Occipital lobe (tissue), 2 donors: ENCODE measurements around the gene DUSP2. TPM values are rescaled to one million over a fixed set of nuclear protein-coding genes. Genes with fewer than 3 reads are reported as not detected.

Experiments used
- DNase-seq: peaks from one replicate; lab custom pipeline; 2025; lab: John Stamatoyannopoulos, UW
- total RNA-seq: library from RNA; depleted of rRNA; stranded (reverse); fragments of >200 nt; gene quantifications from one replicate; pipeline ENCODE4 v1.2.3, GENCODE V29; 2014

The DUSP2 gene
- total RNA-seq: 7.3 TPM

DNA sequence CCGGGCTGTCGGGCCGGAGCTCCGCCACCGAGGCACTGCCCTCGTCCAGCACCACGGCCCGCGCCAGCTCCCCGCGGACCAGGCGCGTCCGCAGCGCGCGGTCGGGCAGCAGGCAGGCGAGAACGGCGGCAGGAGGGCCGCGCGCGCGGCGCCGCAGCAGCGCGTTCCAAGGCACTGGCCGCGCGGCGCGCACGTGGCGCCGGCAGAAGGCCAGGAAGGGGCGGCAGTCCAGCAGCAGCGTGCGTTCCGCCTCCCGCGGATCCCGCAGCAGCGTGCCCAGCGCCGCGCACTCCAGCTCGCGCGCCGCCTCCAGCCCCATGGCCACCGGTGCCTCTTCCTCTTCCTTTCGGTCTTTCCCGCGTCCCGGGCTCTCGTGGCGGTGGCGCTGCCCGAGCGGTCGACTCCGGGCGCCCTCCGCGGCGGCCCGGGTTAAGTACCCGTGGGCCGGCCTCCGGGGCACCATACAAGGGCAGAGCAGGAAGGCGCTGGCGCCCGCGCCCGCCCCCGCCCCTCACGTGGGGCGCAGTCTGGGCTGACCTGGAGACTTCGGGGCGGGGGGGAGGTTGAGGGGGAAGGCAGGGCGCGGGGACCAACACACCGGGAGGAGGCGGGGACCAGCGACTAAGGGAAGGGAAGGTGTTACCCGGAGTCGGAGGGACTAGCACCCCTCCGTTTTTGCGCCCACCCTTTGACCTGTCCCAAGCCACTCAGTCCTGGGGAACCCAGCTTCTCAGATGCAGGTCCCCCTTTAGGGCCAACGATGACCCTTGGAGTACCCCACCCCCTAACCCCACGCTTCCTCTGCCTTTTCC is at the start of gene DUSP2:
Gene DUSP2 (minus strand): TSS at position 405 of the 812 bp plus-strand sequence. CDS start 86 bp downstream, at position 319.
- DNase-seq: peak; percentile 53

- no peak for DNase-seq
Measured at GRCh38 chr2:96191937-96192670, 46.9 kb upstream of the DUSP2 start.

- DNase-seq: no peak
Measured at GRCh38 chr2:96188821-96189526, 43.7 kb upstream of the DUSP2 start.

GRCh38 chr2:96186562-96186961 is 41.3 kb upstream of the DUSP2 start:
- no peak for DNase-seq

DNA sequence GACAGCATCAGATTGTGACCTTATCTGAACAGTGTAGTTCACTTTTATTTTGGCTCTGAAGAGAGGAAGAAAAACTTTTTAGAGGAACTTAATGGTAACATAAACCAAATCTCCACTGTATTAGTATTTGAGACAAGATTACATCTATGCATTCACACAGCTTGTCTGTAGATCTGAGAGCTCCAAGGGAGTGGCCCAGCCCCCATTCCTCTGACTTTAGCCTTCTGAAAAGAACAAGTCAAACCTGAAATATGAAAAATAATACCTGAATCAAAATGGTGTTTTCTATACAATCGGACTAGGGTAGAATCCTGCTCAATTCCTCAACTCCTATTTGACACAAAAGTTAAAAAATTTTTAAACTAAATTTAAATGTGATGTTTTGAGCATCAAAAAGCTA is 40.3 kb upstream of the DUSP2 start:
- DNase-seq: no peak

GRCh38 chr2:96184989-96185388 is 39.7 kb upstream of the DUSP2 start:
- no peak for DNase-seq

- no peak for DNase-seq
Measured at GRCh38 chr2:96184188-96184587, 38.9 kb upstream of the DUSP2 start.

- no peak for DNase-seq
Measured at GRCh38 chr2:96181529-96181928, 36.3 kb upstream of the DUSP2 start.

DNA sequence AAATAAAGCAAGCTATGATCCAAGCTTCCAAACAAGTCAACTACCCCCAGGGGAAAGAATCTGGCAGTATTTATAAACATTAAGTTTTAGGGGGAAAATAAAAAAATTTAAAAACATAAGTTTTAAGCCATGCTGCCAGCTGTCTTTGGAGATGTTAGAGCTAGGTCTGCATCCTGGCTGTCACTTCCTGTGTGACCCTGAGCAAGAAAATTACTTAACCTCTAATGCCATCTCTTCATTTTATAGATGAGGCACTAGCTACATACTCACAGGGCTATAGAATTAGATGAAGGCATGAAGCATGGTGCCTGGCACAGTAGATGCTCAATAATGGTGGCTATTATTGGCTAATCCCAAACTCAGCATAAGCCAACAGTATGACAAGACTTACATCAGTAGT is 35.3 kb upstream of the DUSP2 start:
- DNase-seq: no peak

GRCh38 chr2:96180002-96180401 is 34.8 kb upstream of the DUSP2 start:
- DNase-seq: no peak

GRCh38 chr2:96176661-96177060 is 31.4 kb upstream of the DUSP2 start:
- DNase-seq: no peak

GRCh38 chr2:96175951-96176350 is 30.7 kb upstream of the DUSP2 start:
- DNase-seq: no peak

DNA sequence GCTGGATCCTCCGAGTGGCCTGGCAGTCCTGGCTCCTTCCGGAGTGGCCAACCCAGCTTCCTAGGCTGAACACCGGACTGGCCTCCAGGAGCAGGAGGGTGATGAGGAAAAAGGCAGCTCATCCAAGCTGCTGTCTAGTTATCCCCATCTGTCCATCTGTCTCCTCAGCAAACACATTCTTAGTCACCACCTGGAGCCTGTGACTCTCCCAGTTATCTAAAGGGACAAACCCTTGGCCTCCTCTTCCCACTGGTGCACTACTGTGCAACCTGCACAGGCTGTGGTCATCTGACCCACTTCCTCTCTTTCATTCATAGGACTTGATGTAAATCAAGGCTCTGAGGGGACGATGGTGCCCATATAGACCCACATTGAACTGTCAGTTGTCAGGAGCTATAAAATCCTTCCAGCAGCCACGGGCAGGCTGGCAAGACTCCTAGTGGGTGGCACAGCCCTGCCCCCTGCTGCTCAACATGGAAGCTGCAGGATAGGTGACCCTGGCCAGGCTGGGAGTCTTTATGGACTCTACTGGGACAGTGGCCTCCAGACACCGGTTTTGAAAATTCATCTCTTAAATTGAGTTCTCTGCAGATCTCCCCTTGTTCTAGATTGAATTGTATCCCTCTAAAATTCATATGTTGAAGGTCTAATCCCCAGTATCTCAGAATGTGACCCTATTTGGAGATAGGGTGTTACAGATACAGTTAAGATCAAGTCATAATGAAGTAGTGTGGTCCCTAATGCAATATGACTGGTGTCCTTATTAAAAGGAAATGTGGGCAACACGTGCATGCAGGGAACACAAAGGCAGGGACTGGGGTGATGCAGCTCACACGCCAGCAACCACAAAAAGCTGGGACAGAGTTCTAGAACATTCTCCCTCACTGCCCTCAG is 29.3 kb upstream of the DUSP2 start:
- peak; percentile 54 for DNase-seq

DNA sequence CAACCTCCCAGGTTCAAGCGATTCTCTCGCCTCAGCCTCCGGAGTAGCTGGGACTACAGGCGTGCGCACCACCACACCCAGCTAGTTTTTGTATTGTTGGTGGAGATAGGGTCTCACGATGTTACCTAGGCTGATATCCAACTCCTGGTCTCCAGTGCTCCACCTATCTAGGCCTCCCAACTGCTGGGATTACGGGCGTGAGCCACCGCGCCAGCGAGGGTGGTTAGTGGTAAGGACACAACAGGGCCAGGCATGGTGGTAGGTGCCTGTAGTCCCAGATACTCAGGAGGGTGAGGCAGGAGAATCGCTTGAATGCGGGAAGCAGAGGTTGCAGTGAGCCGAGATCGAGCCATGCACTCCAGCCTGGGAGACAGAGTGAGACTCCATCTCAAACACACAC is 26.6 kb upstream of the DUSP2 start:
- DNase-seq: no peak

DNA sequence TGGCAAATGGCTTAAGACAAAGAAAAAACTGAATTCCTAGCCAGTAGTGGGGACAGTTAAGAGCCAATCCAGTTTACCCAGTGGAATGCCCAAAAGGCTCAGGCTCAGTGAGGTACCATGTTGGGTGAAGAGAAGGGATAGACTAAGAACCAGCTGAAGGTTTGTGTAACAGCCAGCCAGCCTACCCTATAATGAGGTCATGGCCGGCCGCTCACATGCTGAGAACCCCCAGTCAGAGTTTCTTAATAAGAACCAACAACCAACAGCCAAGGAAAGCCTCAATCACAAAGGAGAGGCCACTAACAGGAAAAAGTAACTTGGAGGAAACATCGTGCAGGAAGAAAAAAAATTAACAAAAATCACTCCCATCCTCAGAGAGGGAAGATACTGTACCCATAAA is 25.4 kb upstream of the DUSP2 start:
- DNase-seq: no peak

DNA sequence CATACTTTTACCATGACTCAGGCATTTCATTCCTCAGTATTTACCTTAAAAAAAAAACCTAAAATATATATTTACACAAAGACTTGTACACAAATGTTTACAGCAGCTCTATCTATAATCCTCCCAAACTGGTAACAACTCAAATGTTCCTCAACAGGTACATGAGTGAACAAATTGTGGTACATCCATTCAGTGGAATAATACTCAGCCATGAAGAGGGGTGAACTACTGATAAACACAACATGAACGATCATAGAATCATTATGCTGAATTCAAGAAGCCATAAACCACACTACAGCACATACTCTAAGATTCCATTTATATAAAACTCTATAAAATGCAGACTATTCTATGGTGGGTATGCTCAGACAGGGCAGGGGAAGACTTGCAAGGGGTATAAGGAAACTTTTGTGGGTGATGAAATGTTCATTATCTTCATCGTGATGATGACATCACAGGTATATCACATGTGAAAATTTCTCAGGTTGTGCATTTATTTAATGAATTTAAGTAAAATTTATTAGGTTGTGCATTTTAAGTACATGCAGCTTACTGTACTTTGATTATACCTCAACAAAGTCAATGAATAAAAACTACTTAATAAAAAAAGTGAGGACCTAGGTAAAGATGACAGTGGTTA is 24.7 kb upstream of the DUSP2 start:
- no peak for DNase-seq

- no peak for DNase-seq
Measured at GRCh38 chr2:96167407-96168013, 22.3 kb upstream of the DUSP2 start.

- no peak for DNase-seq
Measured at GRCh38 chr2:96164459-96165184, 19.4 kb upstream of the DUSP2 start.

DNA sequence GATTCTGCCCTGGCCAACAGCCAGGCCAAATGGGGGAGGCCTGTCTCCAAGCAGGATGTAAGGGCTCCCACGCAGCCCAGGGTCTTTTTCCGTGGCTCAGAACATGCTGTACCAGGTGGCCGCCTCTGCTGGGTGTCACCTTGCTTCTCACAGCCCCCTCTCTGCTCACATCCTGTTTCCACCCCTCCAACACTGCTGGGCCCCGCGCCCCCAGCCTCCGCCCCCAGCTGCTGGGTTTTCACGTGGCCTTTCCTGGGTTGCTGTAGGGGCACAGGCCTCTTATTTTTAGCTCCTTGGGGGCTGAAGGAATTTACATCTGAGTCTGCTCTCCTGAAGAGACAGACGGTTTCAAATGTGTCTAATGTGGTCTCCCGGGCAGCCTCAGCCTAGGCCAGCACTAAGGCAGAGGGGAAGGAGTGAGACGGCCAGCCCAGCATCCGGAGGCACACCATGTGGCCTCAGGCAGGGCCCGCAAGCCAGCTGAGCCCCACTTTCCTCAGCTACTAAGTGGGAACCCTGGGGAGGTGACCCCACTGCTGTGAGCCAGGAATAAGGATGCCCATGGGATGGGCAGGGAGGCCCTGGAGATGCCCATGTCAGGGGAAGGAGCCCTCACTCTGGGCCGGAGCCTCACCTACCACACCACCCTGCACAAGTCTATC is 18.7 kb upstream of the DUSP2 start:
- DNase-seq: no peak
